Left lung (tissue), 10 donors: ENCODE results near the gene DGCR2. TPM values are rescaled to one million over a fixed set of nuclear protein-coding genes. Genes with fewer than 3 reads are reported as not detected.

ENCODE experiments used
- ATAC-seq: fragments of 200-7000 bp; cut with Tn5 transposase; one replicate; pipeline ENCODE4 v1.9.1; 2020; ENCODE audit warnings: moderate library complexity
- DNase-seq, 4 donors: peaks; one replicate each; pipeline ENCODE4 v3.0.0-alpha.2; 2013 to 2020
- H3K27ac ChIP-seq, 2 donors: fragments of 200-600 bp; sonication (generic) in 1 of 2; one replicate each; pipeline versions ENCODE4 v1.5.0 to v1.8.0; 2020 to 2021
- H3K27me3 ChIP-seq, 2 donors: fragments of 200-600 bp; sonication (generic) in 1 of 2; one replicate each; pipeline versions ENCODE4 v1.5.0 to v1.8.0; 2020 to 2021
- H3K36me3 ChIP-seq, 2 donors: fragments of 200-600 bp; sonication (generic) in 1 of 2; one replicate each; pipeline versions ENCODE4 v1.5.0 to v1.8.0; 2020 to 2021
- H3K4me1 ChIP-seq, 2 donors: fragments of 200-600 bp; one replicate each; pipeline ENCODE4 v1.8.0; 2021
- H3K4me3 ChIP-seq, 2 donors: fragments of 200-600 bp; sonication (generic) in 1 of 2; one replicate each; pipeline versions ENCODE4 v1.5.0 to v1.8.0; 2020 to 2021; ENCODE audit warnings: mild to moderate bottlenecking in 1 of 2
- H3K9me3 ChIP-seq, 2 donors: fragments of 200-600 bp; sonication (generic) in 1 of 2; one replicate each; pipeline versions ENCODE4 v1.5.0 to v1.8.0; 2020 to 2021
- intact Hi-C, 2 donors: fragments of 100-400 bp; cut with DNase I; formaldehyde crosslinking; loops; one replicate each; pipeline versions ENCODE4 v1.11.2 to v1.14.2; 2022
- polyA plus RNA-seq, 6 donors: library from polyadenylated mRNA; unstranded; fragments of 120-200 nt; gene quantifications; one replicate each; pipeline ENCODE4 v1.2.1, GENCODE V29; 2013; ENCODE audit not compliant: insufficient read length in 6 of 6
- total RNA-seq, 2 donors: library from RNA; stranded (reverse); fragmentation: NEBNext Ultra II Directional; extraction: Animal tissue kit (Norgen Biotek cat#: 25700); gene quantifications; one replicate each; pipeline ENCODE4 v1.2.1, GENCODE V29; 2021
- TF ChIP-seq, protein P1 (sequence below), 2 donors: fragments of 200-600 bp; sonication (generic) in 1 of 2; IDR thresholded peaks; one replicate each; pipeline versions ENCODE4 v1.5.0 to v1.8.0; 2021; ENCODE audit warnings: antibody characterized with exemption in 2 of 2
- donor health status: DM: no; HTN: yes; CAD: no.
- donor health status: DM: no; HTN: no; CAD: no.

The DGCR2 gene
- total and polyA plus RNA-seq, 8 donors = 55.8 to 87.0 (median 68.2) TPM

DNA sequence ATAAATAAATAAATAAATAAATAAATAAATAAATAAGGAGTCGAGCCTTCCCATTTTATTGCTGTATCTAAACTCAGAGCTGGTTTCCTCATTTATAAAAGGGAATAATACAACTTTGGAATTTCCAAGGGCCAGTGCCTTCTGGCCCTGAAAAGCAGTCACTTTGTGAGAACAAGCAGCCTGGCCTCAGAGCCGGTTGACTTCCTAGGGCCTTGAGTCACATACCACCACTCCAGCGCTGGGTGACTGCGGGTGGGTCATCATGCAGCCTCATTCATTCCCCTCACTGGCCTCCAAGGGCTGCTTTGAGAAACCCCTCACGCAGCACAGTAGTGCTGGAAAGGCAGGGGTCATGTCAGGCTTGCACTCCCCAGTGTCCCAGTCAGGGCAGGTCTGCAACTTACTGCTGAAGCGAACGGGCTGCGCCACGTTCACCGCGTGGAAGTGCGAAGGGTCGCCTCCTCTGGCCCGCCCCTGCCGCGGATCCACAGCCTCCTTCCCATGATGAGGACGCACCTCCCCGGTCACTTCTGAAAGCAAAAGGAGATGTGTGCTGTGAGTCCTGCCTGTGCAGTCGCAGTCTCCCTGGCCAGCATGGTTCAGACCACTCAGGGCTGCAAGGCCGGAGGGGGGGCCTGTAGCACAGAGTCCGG lies 54.4 kb downstream of the DGCR2 start:
- DNase-seq (no peak), ATAC-seq (no peak)
- intact Hi-C loops = no loop called here
- Histone ChIP-seq H3K27ac (no peak overlapping the region), H3K4me3 (no peak overlapping the region), H3K4me1 (no peaks in the 10 kb centered on the region), H3K9me3 (no peaks in the 10 kb centered on the region), H3K27me3 (no peaks in the 10 kb centered on the region), H3K36me3 (peaks cover 4 to 93% of the 10 kb centered on the region in 2 donors)
- TF ChIP-seq, protein P1, sequence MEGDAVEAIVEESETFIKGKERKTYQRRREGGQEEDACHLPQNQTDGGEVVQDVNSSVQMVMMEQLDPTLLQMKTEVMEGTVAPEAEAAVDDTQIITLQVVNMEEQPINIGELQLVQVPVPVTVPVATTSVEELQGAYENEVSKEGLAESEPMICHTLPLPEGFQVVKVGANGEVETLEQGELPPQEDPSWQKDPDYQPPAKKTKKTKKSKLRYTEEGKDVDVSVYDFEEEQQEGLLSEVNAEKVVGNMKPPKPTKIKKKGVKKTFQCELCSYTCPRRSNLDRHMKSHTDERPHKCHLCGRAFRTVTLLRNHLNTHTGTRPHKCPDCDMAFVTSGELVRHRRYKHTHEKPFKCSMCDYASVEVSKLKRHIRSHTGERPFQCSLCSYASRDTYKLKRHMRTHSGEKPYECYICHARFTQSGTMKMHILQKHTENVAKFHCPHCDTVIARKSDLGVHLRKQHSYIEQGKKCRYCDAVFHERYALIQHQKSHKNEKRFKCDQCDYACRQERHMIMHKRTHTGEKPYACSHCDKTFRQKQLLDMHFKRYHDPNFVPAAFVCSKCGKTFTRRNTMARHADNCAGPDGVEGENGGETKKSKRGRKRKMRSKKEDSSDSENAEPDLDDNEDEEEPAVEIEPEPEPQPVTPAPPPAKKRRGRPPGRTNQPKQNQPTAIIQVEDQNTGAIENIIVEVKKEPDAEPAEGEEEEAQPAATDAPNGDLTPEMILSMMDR (IDR thresholded peaks at IDR 0.05) = no peak

GRCh38 chr22:19066531-19067271 lies 55.5 kb downstream of the DGCR2 start:
- Histone ChIP-seq H3K4me1 (no peaks in the 10 kb centered on the region), H3K27ac (no peak overlapping the region), H3K9me3 (no peaks in the 10 kb centered on the region), H3K4me3 (no peak overlapping the region), H3K36me3 (peaks cover 4 to 99% of the 10 kb centered on the region in 2 donors), H3K27me3 (no peaks in the 10 kb centered on the region)
- DNase-seq (no peak), ATAC-seq (no peak)
- intact Hi-C loops = no loop called here
- TF ChIP-seq, protein P1 (IDR thresholded peaks at IDR 0.05) = no peak

GRCh38 chr22:19065929-19066328 lies 56.3 kb downstream of the DGCR2 start:
- no peak overlapping the region for H3K27ac ChIP-seq
- no peak for ATAC-seq
- TF ChIP-seq, protein P1 (IDR thresholded peaks at IDR 0.05) = no peak
- H3K27me3 ChIP-seq = no peaks in the 10 kb centered on the region
- no peaks in the 10 kb centered on the region for H3K4me1 ChIP-seq
- H3K9me3 ChIP-seq = no peaks in the 10 kb centered on the region
- H3K4me3 ChIP-seq = no peak overlapping the region
- H3K36me3 ChIP-seq = peaks cover 4 to 99% of the 10 kb centered on the region in 2 donors
- DNase-seq = no peak
- intact Hi-C loops = no loop called here

- ATAC-seq (no peak), DNase-seq (no peak)
These were observed 56.8 kb downstream of the DGCR2 start for GRCh38 chr22:19065298-19065859.

More at GRCh38 chr22:19065298-19065859, 56.8 kb downstream of the DGCR2 start:
- no peaks in the 10 kb centered on the region for H3K4me1 ChIP-seq
- H3K27me3 ChIP-seq = no peaks in the 10 kb centered on the region
- TF ChIP-seq, protein P1 (IDR thresholded peaks at IDR 0.05) = no peak
- intact Hi-C loops = no loop called here
- H3K4me3 ChIP-seq = no peak overlapping the region
- H3K27ac ChIP-seq = no peak overlapping the region
- peaks cover 4 to 99% of the 10 kb centered on the region in 2 donors for H3K36me3 ChIP-seq
- no peaks in the 10 kb centered on the region for H3K9me3 ChIP-seq
